Thyroid gland (tissue), 4 donors: ENCODE measurements around the gene MESP2.

Source experiments
- CTCF ChIP-seq, 6 experiments: fragments of 200-600 bp in 3 of 6; fragments of 450-650 bp in 3 of 6; sonication (generic) in 3 of 6; IDR thresholded peaks; one replicate each; pipeline ENCODE4 v1.5.1; 2016 to 2019; ENCODE audit warnings: antibody characterized with exemption in 6 of 6, mild to moderate bottlenecking in 2 of 6, inconsistent platforms in 1 of 6, moderate library complexity in 1 of 6
- POLR2A ChIP-seq, 2 donors: fragments of 450-650 bp; IDR thresholded peaks; one replicate each; pipeline ENCODE4 v1.6.1; 2017; ENCODE audit warnings: antibody characterized with exemption in 2 of 2, mild to moderate bottlenecking in 2 of 2, moderate library complexity in 1 of 2

- TF ChIP-seq CTCF (IDR thresholded peaks at IDR 0.05) (no peak), POLR2A (IDR thresholded peaks at IDR 0.05) (no peak)
Observed at GRCh38 chr15:89805241-89806209, 29.4 kb downstream of the MESP2 start.
